HEK293 (cell line): Measurements from ENCODE around the gene FAM25A.

Experiments used
- CTCF ChIA-PET: fragments of 350-600 bp; formaldehyde crosslinking; extraction: SDS; loops from one replicate; lab custom pipeline; 2021; ENCODE audit warnings: antibody characterized with exemption; lab: Yijun Ruan, JAX
- POLR2A ChIA-PET: fragments of 300-600 bp; formaldehyde crosslinking; extraction: SDS; loops from one replicate; lab custom pipeline; 2020; ENCODE audit warnings: antibody characterized with exemption, inconsistent platforms; lab: Yijun Ruan, JAX
- H3K27ac ChIP-seq: fragments of 200-500 bp; sonication (Bioruptor generic); 2 replicates; pipeline ENCODE4 v1.5.1; 2014; ENCODE audit warnings: low read depth, low read length, control low read depth, inconsistent platforms; ENCODE audit errors: extremely low read depth
- H3K36me3 ChIP-seq, 2 experiments: fragments of 200-500 bp in 1 of 2; sonication (Bioruptor generic) in 1 of 2; 1 replicate in 1 of 2; 2 replicates in 1 of 2; pipeline ENCODE4 v1.5.1; 2014 to 2017; ENCODE audit warnings: inconsistent platforms in 2 of 2, low read length in 2 of 2; ENCODE audit not compliant: control insufficient read depth in 2 of 2, insufficient read depth in 1 of 2
- H3K4me1 ChIP-seq: fragments of 200-500 bp; sonication (Bioruptor generic); 2 replicates; pipeline ENCODE4 v1.5.1; 2014; ENCODE audit warnings: mild to moderate bottlenecking, low read length, inconsistent platforms; ENCODE audit not compliant: control insufficient read depth, insufficient read depth
- H3K4me3 ChIP-seq: 2 replicates; pipeline ENCODE4 v1.5.1; 2011; ENCODE audit warnings: low read depth, mild to moderate bottlenecking, control low read depth, low read length, moderate library complexity
- H3K9me3 ChIP-seq: fragments of 200-500 bp; sonication (Bioruptor generic); 2 replicates; pipeline ENCODE4 v1.5.1; 2014; ENCODE audit warnings: low read depth, low read length, inconsistent platforms; ENCODE audit not compliant: control insufficient read depth, insufficient read depth
- EGR2 ChIP-seq: fragments of 450-650 bp; formaldehyde crosslinking; IDR thresholded peaks from 2 replicates; pipeline ENCODE4 v1.5.1; 2016; ENCODE audit warnings: low read depth, missing biosample characterization, missing genetic modification characterization
- REST ChIP-seq: fragments of 450-650 bp; formaldehyde crosslinking; IDR thresholded peaks from 2 replicates; pipeline ENCODE4 v1.5.1; 2016; ENCODE audit warnings: missing biosample characterization, missing genetic modification characterization
- SCRT2 ChIP-seq: fragments of 450-650 bp; formaldehyde crosslinking; IDR thresholded peaks from 2 replicates; pipeline ENCODE4 v1.5.1; 2016; ENCODE audit warnings: missing biosample characterization, missing genetic modification characterization
- ZBTB44 ChIP-seq: fragments of 450-650 bp; IDR thresholded peaks from 2 replicates; pipeline ENCODE4 v1.5.1; 2018; ENCODE audit warnings: missing biosample characterization, mild to moderate bottlenecking, missing genetic modification characterization
- ZIC2 ChIP-seq: fragments of 450-650 bp; formaldehyde crosslinking; IDR thresholded peaks from 2 replicates; pipeline ENCODE4 v1.5.1; 2016; ENCODE audit warnings: missing biosample characterization, missing genetic modification characterization
- ZNF148 ChIP-seq: fragments of 450-650 bp; formaldehyde crosslinking; IDR thresholded peaks from 2 replicates; pipeline ENCODE4 v1.5.0; 2017; ENCODE audit warnings: missing biosample characterization, missing genetic modification characterization, borderline replicate concordance
- ZNF280D ChIP-seq: fragments of 450-650 bp; formaldehyde crosslinking; IDR thresholded peaks from 2 replicates; pipeline ENCODE4 v1.5.1; 2016; ENCODE audit warnings: missing biosample characterization, missing genetic modification characterization
- ZNF488 ChIP-seq: fragments of 450-650 bp; formaldehyde crosslinking; IDR thresholded peaks from 2 replicates; pipeline ENCODE4 v1.5.1; 2016; ENCODE audit warnings: missing biosample characterization, missing genetic modification characterization
- ZNF660 ChIP-seq: fragments of 450-650 bp; IDR thresholded peaks from 2 replicates; pipeline ENCODE4 v1.5.1; 2018; ENCODE audit warnings: missing biosample characterization, mild to moderate bottlenecking, missing genetic modification characterization
- ZNF677 ChIP-seq: fragments of 450-650 bp; IDR thresholded peaks from 2 replicates; pipeline ENCODE4 v1.5.0; 2018; ENCODE audit warnings: missing biosample characterization, mild to moderate bottlenecking, missing genetic modification characterization, moderate library complexity
- ZNF777 ChIP-seq: fragments of 450-650 bp; formaldehyde crosslinking; IDR thresholded peaks from 2 replicates; pipeline ENCODE4 v1.5.1; 2017; ENCODE audit warnings: missing biosample characterization, missing genetic modification characterization, borderline replicate concordance

FAM25A gene

GRCh38 chr10:87066178-87066577 is 46.1 kb downstream of the FAM25A start (continued):
- no peak for TF ChIP-seq ZNF280D
- no peak for TF ChIP-seq EGR2 (tag by site-specific recombination)
- TF ChIP-seq ZNF148 = no peak

GRCh38 chr10:87066865-87067264 is 46.8 kb downstream of the FAM25A start:
- Histone ChIP-seq H3K9me3 (no peaks in the 10 kb centered on the region), H3K4me1 (no peaks in the 10 kb centered on the region), H3K4me3 (no peak overlapping the region), H3K36me3 (peaks cover 46 to 72% of the 10 kb centered on the region in 2 experiments), H3K27ac (no peak overlapping the region)
- TF ChIP-seq REST (tag by site-specific recombination) = no peak
- TF ChIP-seq ZIC2 (tag by site-specific recombination) = 0 out of 2 replicates have a peak, but pooled peaks have one; percentile 7
- ChIA-PET CTCF (interaction anchor here (0.6 kb wide), 1 partner anchor 87 kb away, joined by 4 read pairs; no protein-coding TSS in a partner anchor), POLR2A (no interaction called here)

- H3K4me1 ChIP-seq = no peaks in the 10 kb centered on the region
- POLR2A ChIA-PET = no interaction called here
- TF ChIP-seq ZNF677 (no peak), ZNF777 (tag by site-specific recombination) (no peak), ZNF488 (tag by site-specific recombination) (no peak)
- TF ChIP-seq, all 188 proteins: peak for 0
- CTCF ChIA-PET = no interaction called here
- Histone ChIP-seq H3K27ac (no peak overlapping the region), H3K9me3 (no peaks in the 10 kb centered on the region), H3K36me3 (peaks cover 39 to 75% of the 10 kb centered on the region in 2 experiments), H3K4me3 (no peak overlapping the region)
Measured at GRCh38 chr10:87068281-87068680, 48.2 kb downstream of the FAM25A start.

GRCh38 chr10:87072449-87072848 is 52.4 kb downstream of the FAM25A start:
- TF ChIP-seq ZBTB44 (tag by site-specific recombination) = no peak
- no peak for TF ChIP-seq ZNF660
- TF ChIP-seq SCRT2 (tag by site-specific recombination) = no peak
- POLR2A ChIA-PET = no interaction called here
- no peak overlapping the region for H3K4me3 ChIP-seq

More at GRCh38 chr10:87072449-87072848, 52.4 kb downstream of the FAM25A start:
- peaks cover 28 to 55% of the 10 kb centered on the region in 2 experiments for H3K36me3 ChIP-seq
- no peaks in the 10 kb centered on the region for H3K9me3 ChIP-seq
- CTCF ChIA-PET = interaction anchor here (0.6 kb wide), 1 partner anchor 507 kb away, joined by 4 read pairs; no protein-coding TSS in a partner anchor
- no peak overlapping the region for H3K27ac ChIP-seq
- no peaks in the 10 kb centered on the region for H3K4me1 ChIP-seq
